ENCODE results near the gene ST3GAL6.

The ST3GAL6 gene

GRCh38 chr3:98740324-98740723 lies 22.8 kb upstream of the ST3GAL6 start:
- no peak for DNase-seq (ENCODE audit: low read depth, low spot score)

GRCh38 chr3:98741121-98741716 lies 21.9 kb upstream of the ST3GAL6 start:
- DNase-seq (ENCODE audit: low read depth, low spot score) = peak; percentile 28

GRCh38 chr3:98743071-98743470 lies 20.1 kb upstream of the ST3GAL6 start:
- no peak for DNase-seq (ENCODE audit: low read depth, low spot score)

- no peak for DNase-seq (ENCODE audit: low read depth, low spot score)
Observed at GRCh38 chr3:98744283-98744682, 18.9 kb upstream of the ST3GAL6 start.

- no peak for DNase-seq (ENCODE audit: low read depth, low spot score)
Observed at GRCh38 chr3:98745718-98746117, 17.4 kb upstream of the ST3GAL6 start.

- no peak for DNase-seq (ENCODE audit: low read depth, low spot score)
Observed at GRCh38 chr3:98746122-98746521, 17.0 kb upstream of the ST3GAL6 start.

- no peak for DNase-seq (ENCODE audit: low read depth, low spot score)
Observed at GRCh38 chr3:98746882-98747281, 16.3 kb upstream of the ST3GAL6 start.

GRCh38 chr3:98750276-98750919 lies 12.7 kb upstream of the ST3GAL6 start:
- DNase-seq (ENCODE audit: low read depth, low spot score) = no peak

- DNase-seq (ENCODE audit: low read depth, low spot score) = no peak
Observed at GRCh38 chr3:98754483-98754882, 8.7 kb upstream of the ST3GAL6 start.

- no peak for DNase-seq (ENCODE audit: low read depth, low spot score)
Observed at GRCh38 chr3:98755601-98756000, 7.5 kb upstream of the ST3GAL6 start.

- DNase-seq (ENCODE audit: low read depth, low spot score) = no peak
Observed at GRCh38 chr3:98759629-98760028, 3.5 kb upstream of the ST3GAL6 start.

GRCh38 chr3:98761643-98762229 lies 1.4 kb upstream of the ST3GAL6 start:
- DNase-seq (ENCODE audit: low read depth, low spot score) = no peak

GRCh38 chr3:98763819-98764418 lies 779 bp downstream of the ST3GAL6 start:
- DNase-seq (ENCODE audit: low read depth, low spot score) = no peak

GRCh38 chr3:98764472-98764884 lies 1.3 kb downstream of the ST3GAL6 start:
- no peak for DNase-seq (ENCODE audit: low read depth, low spot score)

- DNase-seq (ENCODE audit: low read depth, low spot score) = no peak
Observed at GRCh38 chr3:98765721-98766120, 2.6 kb downstream of the ST3GAL6 start.

GRCh38 chr3:98766924-98767323 lies 3.8 kb downstream of the ST3GAL6 start:
- no peak for DNase-seq (ENCODE audit: low read depth, low spot score)

- no peak for DNase-seq (ENCODE audit: low read depth, low spot score)
Observed at GRCh38 chr3:98768961-98769360, 5.8 kb downstream of the ST3GAL6 start.

- DNase-seq (ENCODE audit: low read depth, low spot score) = no peak
Observed at GRCh38 chr3:98769448-98769847, 6.3 kb downstream of the ST3GAL6 start.

GRCh38 chr3:98770261-98771039 lies 7.3 kb downstream of the ST3GAL6 start:
- DNase-seq (ENCODE audit: low read depth, low spot score) = peak; percentile 39

GRCh38 chr3:98772022-98772421 lies 8.9 kb downstream of the ST3GAL6 start:
- no peak for DNase-seq (ENCODE audit: low read depth, low spot score)

- DNase-seq (ENCODE audit: low read depth, low spot score) = no peak
Observed at GRCh38 chr3:98775459-98776139, 12.5 kb downstream of the ST3GAL6 start.

GRCh38 chr3:98776140-98776493 lies 13.0 kb downstream of the ST3GAL6 start:
- no peak for DNase-seq (ENCODE audit: low read depth, low spot score)

All from ELF-1 (cell line).